HepG2 (cell line): ENCODE measurements around the gene DMRTA2.

Experiments
- NFYB ChIP-seq: sonication (generic); formaldehyde crosslinking; IDR thresholded peaks from 2 replicates; pipeline ENCODE4 v1.4.0; 2020; ENCODE audit warnings: missing genetic modification reagents
- POLR2AphosphoS5 ChIP-seq: IDR thresholded peaks from 2 replicates; pipeline ENCODE4 v1.6.1; 2012; ENCODE audit warnings: low read depth, low read length
- ZNF484 ChIP-seq: sonication (generic); formaldehyde crosslinking; IDR thresholded peaks from 2 replicates; pipeline ENCODE4 v1.5.1; 2020; ENCODE audit warnings: mild to moderate bottlenecking, low read depth, missing genetic modification reagents, borderline replicate concordance

- TF ChIP-seq NFYB = no peak
- no peak for TF ChIP-seq POLR2AphosphoS5
- no peak for TF ChIP-seq ZNF484 (CRISPR knock-in tag)
Observed at GRCh38 chr1:50420689-50421365, 2.4 kb downstream of the DMRTA2 start.
